ENCODE measurements around the gene DTYMK.

Gene DTYMK

GRCh38 chr2:241645915-241646645, 40.5 kb downstream of the DTYMK start:
- DNase-seq = no peak

- no peak for DNase-seq
Measured at GRCh38 chr2:241645056-241645914, 41.3 kb downstream of the DTYMK start.

GRCh38 chr2:241641631-241642030, 45.0 kb downstream of the DTYMK start:
- no peak for DNase-seq

- no peak for DNase-seq
Measured at GRCh38 chr2:241640165-241640795, 46.3 kb downstream of the DTYMK start.

- DNase-seq = no peak
Measured at GRCh38 chr2:241639385-241639784, 47.2 kb downstream of the DTYMK start.

GRCh38 chr2:241638940-241639339, 47.7 kb downstream of the DTYMK start:
- DNase-seq = no peak

GRCh38 chr2:241637795-241638660, 48.6 kb downstream of the DTYMK start:
- DNase-seq = no peak

GRCh38 chr2:241637018-241637794, 49.4 kb downstream of the DTYMK start, which contains the start of the genes ATG4B and THAP4:
ATG4B (plus strand) TSS chr2:241637693; CDS start chr2:241637715, 22 bp downstream.
THAP4 (minus strand) TSS chr2:241637158; CDS start chr2:241637017, 141 bp downstream.
- peak; percentile 86 for DNase-seq

- peak; percentile 18 for DNase-seq
Measured at GRCh38 chr2:241636182-241637017, 50.2 kb downstream of the DTYMK start.

GRCh38 chr2:241635756-241636155, 50.9 kb downstream of the DTYMK start:
- no peak for DNase-seq

GRCh38 chr2:241633561-241633960, 53.1 kb downstream of the DTYMK start:
- no peak for DNase-seq

- DNase-seq = no peak
Measured at GRCh38 chr2:241632478-241633325, 53.9 kb downstream of the DTYMK start.

- no peak for DNase-seq
Measured at GRCh38 chr2:241629762-241630435, 56.7 kb downstream of the DTYMK start.

GRCh38 chr2:241627675-241628074, 58.9 kb downstream of the DTYMK start:
- no peak for DNase-seq
